Omental fat pad (tissue), 4 donors: Measurements from ENCODE around the gene ALDH7A1. TPM values are rescaled to one million over a fixed set of nuclear protein-coding genes. Genes with fewer than 3 reads are reported as not detected.
"Not testable (repeated sequence)": the region's sequence is repeated elsewhere in the genome, so short reads cannot be mapped to it uniquely, and the experiment has no call there.

ENCODE experiments used
- ATAC-seq: fragments of 150-250 bp; one replicate; pipeline ENCODE4 v1.9.1; 2016; ENCODE audit warnings: mild to moderate bottlenecking, moderate library complexity; ENCODE audit not compliant: low FRiP score
- DNase-seq: peaks from one replicate; pipeline ENCODE4 v3.0.0-alpha.2; 2019; ENCODE audit warnings: low spot score
- CTCF ChIP-seq, 3 donors: fragments of 450-650 bp; IDR thresholded peaks; one replicate each; pipeline ENCODE4 v1.5.1; 2016 to 2017; ENCODE audit warnings: antibody characterized with exemption in 3 of 3, mild to moderate bottlenecking in 3 of 3, moderate library complexity in 2 of 3
- total RNA-seq, 4 donors: library from RNA; depleted of rRNA; stranded (reverse); fragments of >200 nt; gene quantifications; one replicate each; pipeline ENCODE4 v1.1.0, GENCODE V29; 2016

ALDH7A1 gene
- total RNA-seq, 4 donors from 2014 or later, result 14.8 to 32.6 (median 17.9) TPM

- DNase-seq (no peak), ATAC-seq (no peak)
- TF ChIP-seq CTCF (IDR thresholded peaks at IDR 0.05), result no peak
Measured at GRCh38 chr5:126577415-126577814, 17.6 kb downstream of the ALDH7A1 start.

- TF ChIP-seq CTCF (IDR thresholded peaks at IDR 0.05), result no peak
- DNase-seq, result no peak
- no peak for ATAC-seq
Measured at GRCh38 chr5:126576974-126577373, 18.0 kb downstream of the ALDH7A1 start.

- no peak for DNase-seq
- ATAC-seq, result no peak
- no peak for TF ChIP-seq CTCF (IDR thresholded peaks at IDR 0.05)
Measured at GRCh38 chr5:126575644-126576043, 19.4 kb downstream of the ALDH7A1 start.

GRCh38 chr5:126568206-126568755, 26.7 kb downstream of the ALDH7A1 start:
- DNase-seq (no peak), ATAC-seq (no peak)
- no peak for TF ChIP-seq CTCF (IDR thresholded peaks at IDR 0.05)

GRCh38 chr5:126562823-126563222, 32.2 kb downstream of the ALDH7A1 start:
- ATAC-seq (no peak), DNase-seq (no peak)
- TF ChIP-seq CTCF (IDR thresholded peaks at IDR 0.05), result no peak

GRCh38 chr5:126561908-126562307, 33.1 kb downstream of the ALDH7A1 start:
- no peak for TF ChIP-seq CTCF (IDR thresholded peaks at IDR 0.05)
- DNase-seq, result no peak
- no peak for ATAC-seq

GRCh38 chr5:126555101-126555500, 39.9 kb downstream of the ALDH7A1 start:
- ATAC-seq, DNase-seq: not testable (repeated sequence)

GRCh38 chr5:126552614-126553013, 42.4 kb downstream of the ALDH7A1 start:
- DNase-seq (no peak), ATAC-seq (no peak)
- no peak for TF ChIP-seq CTCF (IDR thresholded peaks at IDR 0.05)
